SH-SY5Y (cell line): ENCODE data around the gene CAMK2D.

Experiments used
- GATA2 ChIP-seq: IDR thresholded peaks from 2 replicates; pipeline ENCODE4 v1.6.1; 2011; ENCODE audit warnings: mild to moderate bottlenecking, low read depth, low read length
- GATA3 ChIP-seq: IDR thresholded peaks from 2 replicates; pipeline ENCODE4 v1.6.1; 2011; ENCODE audit warnings: low read depth, mild to moderate bottlenecking, low read length, moderate library complexity

DNA sequence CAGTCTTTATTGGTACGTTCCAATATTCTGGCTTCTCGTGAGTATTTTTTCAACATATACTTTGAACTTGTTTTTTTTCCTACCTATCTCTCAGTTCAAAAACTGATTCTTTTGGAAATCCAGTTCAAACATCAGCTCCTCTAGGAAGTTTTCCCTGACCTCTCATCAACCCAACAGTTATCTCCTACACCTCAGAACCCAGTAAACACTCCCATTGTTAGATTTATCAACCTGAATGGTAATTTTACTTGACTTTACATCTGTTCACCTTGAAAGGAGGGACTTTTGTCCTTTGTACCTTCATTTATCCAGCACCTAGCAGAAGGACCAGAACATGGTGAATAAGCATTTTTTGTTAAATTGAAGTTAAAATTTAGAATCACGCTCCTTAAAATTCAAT is 13.6 kb downstream of the CAMK2D start:
- TF ChIP-seq GATA2 (no peak), GATA3 (no peak)
